ENCODE measurements around the gene MEGF8.

GRCh38 chr19:42407085-42407815 is 81.8 kb downstream of the MEGF8 start:
- TF ChIP-seq PATZ1 (CRISPR knock-in tag; IDR thresholded peaks at IDR 0.05; ENCODE audit: borderline replicate concordance) (no peak), ZFP3 (CRISPR knock-in tag; IDR thresholded peaks at IDR 0.05) (no peak), CREB5 (CRISPR knock-in tag; IDR thresholded peaks at IDR 0.05; ENCODE audit: low read depth) (no peak), TCF4 (CRISPR knock-in tag; IDR thresholded peaks at IDR 0.05; ENCODE audit: borderline replicate concordance) (no peak), ZNF70 (CRISPR knock-in tag; IDR thresholded peaks at IDR 0.05) (no peak), TOX (CRISPR knock-in tag; IDR thresholded peaks at IDR 0.05; ENCODE audit: borderline replicate concordance) (no peak)

Data from SK-N-SH treated with all-trans-retinoic acid at 6 μM for 48 hours (cell line).